GM19193 (cell line): Measurements from ENCODE around the gene TTC32.

Experiments
- POLR2A ChIP-seq: IDR thresholded peaks from 4 replicates; pipeline ENCODE4 v1.6.1; 2011; ENCODE audit not compliant: insufficient read depth, insufficient read length; ENCODE audit errors: extremely low read depth

Gene TTC32

GRCh38 chr2:19901442-19902215 lies at the start of gene TTC32:
TSS of gene TTC32 (minus strand) at chr2:19901983. CDS start at chr2:19901854, 129 bp downstream.
- TF ChIP-seq POLR2A = peak; percentile 90

GRCh38 chr2:19949071-19949470 lies 47.3 kb upstream of the TTC32 start:
- no peak for TF ChIP-seq POLR2A

- no peak for TF ChIP-seq POLR2A
Observed at GRCh38 chr2:19947184-19947940, 45.6 kb upstream of the TTC32 start.

- TF ChIP-seq POLR2A = no peak
Observed at GRCh38 chr2:19944205-19944845, 42.5 kb upstream of the TTC32 start.

GRCh38 chr2:19943189-19943588 lies 41.4 kb upstream of the TTC32 start:
- TF ChIP-seq POLR2A = no peak

- no peak for TF ChIP-seq POLR2A
Observed at GRCh38 chr2:19942199-19942598, 40.4 kb upstream of the TTC32 start.

GRCh38 chr2:19937004-19937403 lies 35.2 kb upstream of the TTC32 start:
- TF ChIP-seq POLR2A = no peak

- no peak for TF ChIP-seq POLR2A
Observed at GRCh38 chr2:19936203-19936602, 34.4 kb upstream of the TTC32 start.

GRCh38 chr2:19933351-19933981 lies 31.7 kb upstream of the TTC32 start:
- TF ChIP-seq POLR2A = no peak

- no peak for TF ChIP-seq POLR2A
Observed at GRCh38 chr2:19932928-19933327, 31.1 kb upstream of the TTC32 start.

GRCh38 chr2:19929226-19929625 lies 27.4 kb upstream of the TTC32 start:
- no peak for TF ChIP-seq POLR2A

- TF ChIP-seq POLR2A = no peak
Observed at GRCh38 chr2:19916385-19916950, 14.7 kb upstream of the TTC32 start.

GRCh38 chr2:19914266-19914975 lies 12.6 kb upstream of the TTC32 start:
- TF ChIP-seq POLR2A = no peak
